ENCODE data around the gene SNX10. TPM values are rescaled to one million over a fixed set of nuclear protein-coding genes. Genes with fewer than 3 reads are reported as not detected.

The SNX10 gene
- total RNA-seq, 2 donors from 2014 or later, result 13.2 to 19.3 TPM

GRCh38 chr7:26365901-26366275 is 74.2 kb downstream of the SNX10 start:
- Histone ChIP-seq H3K27ac (ENCODE audit: low read depth, low read length) (no peak overlapping the region), H3K4me3 (ENCODE audit: low read length) (no peak overlapping the region), H3K27me3 (ENCODE audit: control insufficient read depth, insufficient read depth, low read length, poor library complexity, severe bottlenecking) (no peaks in the 10 kb centered on the region), H3K9ac (ENCODE audit: extremely low read depth, low read length, poor library complexity, severe bottlenecking) (no peak overlapping the region), H3K4me1 (ENCODE audit: control insufficient read depth, insufficient read depth, low read length) (no peaks in the 10 kb centered on the region), H3K36me3 (ENCODE audit: control insufficient read depth, insufficient read depth, low read length) (no peaks in the 10 kb centered on the region), H3K9me3 (ENCODE audit: control insufficient read depth, low read length) (no peaks in the 10 kb centered on the region)
- Mint-ChIP-seq H3K27me3 (ENCODE audit: insufficient read depth) (no peaks in the 10 kb centered on the region), H3K36me3 (ENCODE audit: low read depth) (no peaks in the 10 kb centered on the region), H3K9me3 (no peaks in the 10 kb centered on the region), H3K4me3 (no peak overlapping the region), H3K27ac (no peak overlapping the region), H3K4me1 (peaks cover 20% of the 10 kb centered on the region)
- no peak for DNase-seq
- TF ChIP-seq, protein P1, sequence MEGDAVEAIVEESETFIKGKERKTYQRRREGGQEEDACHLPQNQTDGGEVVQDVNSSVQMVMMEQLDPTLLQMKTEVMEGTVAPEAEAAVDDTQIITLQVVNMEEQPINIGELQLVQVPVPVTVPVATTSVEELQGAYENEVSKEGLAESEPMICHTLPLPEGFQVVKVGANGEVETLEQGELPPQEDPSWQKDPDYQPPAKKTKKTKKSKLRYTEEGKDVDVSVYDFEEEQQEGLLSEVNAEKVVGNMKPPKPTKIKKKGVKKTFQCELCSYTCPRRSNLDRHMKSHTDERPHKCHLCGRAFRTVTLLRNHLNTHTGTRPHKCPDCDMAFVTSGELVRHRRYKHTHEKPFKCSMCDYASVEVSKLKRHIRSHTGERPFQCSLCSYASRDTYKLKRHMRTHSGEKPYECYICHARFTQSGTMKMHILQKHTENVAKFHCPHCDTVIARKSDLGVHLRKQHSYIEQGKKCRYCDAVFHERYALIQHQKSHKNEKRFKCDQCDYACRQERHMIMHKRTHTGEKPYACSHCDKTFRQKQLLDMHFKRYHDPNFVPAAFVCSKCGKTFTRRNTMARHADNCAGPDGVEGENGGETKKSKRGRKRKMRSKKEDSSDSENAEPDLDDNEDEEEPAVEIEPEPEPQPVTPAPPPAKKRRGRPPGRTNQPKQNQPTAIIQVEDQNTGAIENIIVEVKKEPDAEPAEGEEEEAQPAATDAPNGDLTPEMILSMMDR (conservative IDR thresholded peaks at IDR 0.05), result no peak

- no peaks in the 10 kb centered on the region for H3K9me3 Mint-ChIP-seq
- no peak overlapping the region for H3K9ac ChIP-seq (ENCODE audit: extremely low read depth, low read length, poor library complexity, severe bottlenecking)
- H3K36me3 ChIP-seq (ENCODE audit: control insufficient read depth, insufficient read depth, low read length), result no peaks in the 10 kb centered on the region
- no peak overlapping the region for H3K27ac ChIP-seq (ENCODE audit: low read depth, low read length)
- TF ChIP-seq, protein P1 (conservative IDR thresholded peaks at IDR 0.05), result no peak
- H3K9me3 ChIP-seq (ENCODE audit: control insufficient read depth, low read length), result no peaks in the 10 kb centered on the region
- DNase-seq, result no peak
- H3K4me1 ChIP-seq (ENCODE audit: control insufficient read depth, insufficient read depth, low read length), result no peaks in the 10 kb centered on the region
- no peaks in the 10 kb centered on the region for H3K36me3 Mint-ChIP-seq (ENCODE audit: low read depth)
- no peak overlapping the region for H3K27ac Mint-ChIP-seq
- peaks cover 20% of the 10 kb centered on the region for H3K4me1 Mint-ChIP-seq
- H3K27me3 Mint-ChIP-seq (ENCODE audit: insufficient read depth), result no peaks in the 10 kb centered on the region
- no peak overlapping the region for H3K4me3 Mint-ChIP-seq
- no peaks in the 10 kb centered on the region for H3K27me3 ChIP-seq (ENCODE audit: control insufficient read depth, insufficient read depth, low read length, poor library complexity, severe bottlenecking)
- no peak overlapping the region for H3K4me3 ChIP-seq (ENCODE audit: low read length)
- WGBS, 2 experiments (ENCODE audit: insufficient coverage in 1 of 2, insufficient read length in 1 of 2), result 90 to 97% methylated on average over 3 to 6 of the region's 6 CpGs
Measured at GRCh38 chr7:26367219-26367711, 75.6 kb downstream of the SNX10 start.

- no peaks in the 10 kb centered on the region for H3K36me3 ChIP-seq (ENCODE audit: control insufficient read depth, insufficient read depth, low read length)
- 95 to 100% methylated on average over 1 of the region's 2 CpGs for WGBS, 2 experiments (ENCODE audit: insufficient coverage in 1 of 2, insufficient read length in 1 of 2)
- no peaks in the 10 kb centered on the region for H3K9me3 Mint-ChIP-seq
- H3K27me3 ChIP-seq (ENCODE audit: control insufficient read depth, insufficient read depth, low read length, poor library complexity, severe bottlenecking), result no peaks in the 10 kb centered on the region
- no peak overlapping the region for H3K4me3 ChIP-seq (ENCODE audit: low read length)
- TF ChIP-seq, protein P1 (conservative IDR thresholded peaks at IDR 0.05), result no peak
- no peaks in the 10 kb centered on the region for H3K27me3 Mint-ChIP-seq (ENCODE audit: insufficient read depth)
- no peak for DNase-seq
- H3K9ac ChIP-seq (ENCODE audit: extremely low read depth, low read length, poor library complexity, severe bottlenecking), result no peak overlapping the region
- peaks cover 11% of the 10 kb centered on the region for H3K4me1 Mint-ChIP-seq
- no peak overlapping the region for H3K4me3 Mint-ChIP-seq
- no peaks in the 10 kb centered on the region for H3K9me3 ChIP-seq (ENCODE audit: control insufficient read depth, low read length)
- H3K27ac Mint-ChIP-seq, result no peak overlapping the region
- no peaks in the 10 kb centered on the region for H3K36me3 Mint-ChIP-seq (ENCODE audit: low read depth)
- no peaks in the 10 kb centered on the region for H3K4me1 ChIP-seq (ENCODE audit: control insufficient read depth, insufficient read depth, low read length)
- H3K27ac ChIP-seq (ENCODE audit: low read depth, low read length), result no peak overlapping the region
Measured at GRCh38 chr7:26368542-26368941, 76.9 kb downstream of the SNX10 start.
